Memory B cell (primary cell): ENCODE measurements around the gene ITPK1.

Experiments used
- ATAC-seq: fragments of 150-1000 bp; cut with Tn5 transposase; 2 replicates; pipeline ENCODE4 v1.10.0; 2021; ENCODE audit warnings: low read depth, mild to moderate bottlenecking, moderate library complexity
- DNase-seq, 2 donors: peaks; one replicate each; pipeline ENCODE4 v3.0.0; 2022; ENCODE audit warnings: low spot score in 2 of 2
- H3K27ac Mint-ChIP-seq: one replicate; pipeline ENCODE4 v1.8.0; 2022; ENCODE audit warnings: mild to moderate bottlenecking, moderate library complexity, mixed read lengths
- H3K27me3 Mint-ChIP-seq: one replicate; pipeline ENCODE4 v1.8.0; 2022; ENCODE audit warnings: mixed read lengths
- H3K36me3 Mint-ChIP-seq: one replicate; pipeline ENCODE4 v1.8.0; 2022; ENCODE audit warnings: mild to moderate bottlenecking, mixed read lengths
- H3K4me1 Mint-ChIP-seq: one replicate; pipeline ENCODE4 v1.8.0; 2022; ENCODE audit warnings: mixed read lengths
- H3K4me3 Mint-ChIP-seq: one replicate; pipeline ENCODE4 v1.8.0; 2022; ENCODE audit warnings: mild to moderate bottlenecking, moderate library complexity, mixed read lengths
- H3K9me3 Mint-ChIP-seq: one replicate; pipeline ENCODE4 v1.8.0; 2022; ENCODE audit warnings: mixed read lengths

Gene ITPK1

GRCh38 chr14:93014058-93015023, 101.4 kb downstream of the ITPK1 start:
- H3K9me3 Mint-ChIP-seq, result no peaks in the 10 kb centered on the region
- peaks cover 18% of the 10 kb centered on the region for H3K4me1 Mint-ChIP-seq
- peaks cover 5% of the 10 kb centered on the region for H3K36me3 Mint-ChIP-seq
- ATAC-seq (no peak), DNase-seq (no peak)
- peak overlapping the region; percentile 73 for H3K27ac Mint-ChIP-seq
- H3K4me3 Mint-ChIP-seq, result no peak overlapping the region
- H3K27me3 Mint-ChIP-seq, result no peaks in the 10 kb centered on the region

GRCh38 chr14:93012951-93013719, 102.6 kb downstream of the ITPK1 start:
- ATAC-seq, result no peak
- H3K4me1 Mint-ChIP-seq, result peaks cover 22% of the 10 kb centered on the region
- H3K27me3 Mint-ChIP-seq, result no peaks in the 10 kb centered on the region
- H3K27ac Mint-ChIP-seq, result peak overlapping the region; percentile 73
- peaks cover 7% of the 10 kb centered on the region for H3K36me3 Mint-ChIP-seq
- no peak overlapping the region for H3K4me3 Mint-ChIP-seq
- no peaks in the 10 kb centered on the region for H3K9me3 Mint-ChIP-seq
- no peak for DNase-seq

GRCh38 chr14:93012506-93012905, 103.2 kb downstream of the ITPK1 start:
- Mint-ChIP-seq H3K27ac (no peak overlapping the region), H3K9me3 (no peaks in the 10 kb centered on the region)

GRCh38 chr14:93011650-93012325, 103.9 kb downstream of the ITPK1 start:
- Mint-ChIP-seq H3K4me3 (no peak overlapping the region), H3K27me3 (no peaks in the 10 kb centered on the region), H3K9me3 (no peaks in the 10 kb centered on the region), H3K4me1 (peaks cover 34% of the 10 kb centered on the region), H3K27ac (no peak overlapping the region), H3K36me3 (peaks cover 8% of the 10 kb centered on the region)
- DNase-seq (no peak), ATAC-seq (no peak)

More at GRCh38 chr14:93012506-93012905, 103.2 kb downstream of the ITPK1 start:
- no peaks in the 10 kb centered on the region for H3K27me3 Mint-ChIP-seq
- peaks cover 8% of the 10 kb centered on the region for H3K36me3 Mint-ChIP-seq
- peaks cover 28% of the 10 kb centered on the region for H3K4me1 Mint-ChIP-seq
- ATAC-seq (no peak), DNase-seq (no peak)
- H3K4me3 Mint-ChIP-seq, result no peak overlapping the region

GRCh38 chr14:93011141-93011529, 104.6 kb downstream of the ITPK1 start:
- no peak overlapping the region for H3K27ac Mint-ChIP-seq
- H3K36me3 Mint-ChIP-seq, result peaks cover 8% of the 10 kb centered on the region
- peaks cover 41% of the 10 kb centered on the region for H3K4me1 Mint-ChIP-seq
- H3K4me3 Mint-ChIP-seq, result no peak overlapping the region
- DNase-seq (no peak), ATAC-seq (no peak)
- no peaks in the 10 kb centered on the region for H3K9me3 Mint-ChIP-seq
- no peaks in the 10 kb centered on the region for H3K27me3 Mint-ChIP-seq

GRCh38 chr14:93010522-93011140, 105.1 kb downstream of the ITPK1 start:
- Mint-ChIP-seq H3K36me3 (peaks cover 6% of the 10 kb centered on the region), H3K9me3 (no peaks in the 10 kb centered on the region), H3K27me3 (no peaks in the 10 kb centered on the region), H3K27ac (no peak overlapping the region), H3K4me1 (peaks cover 43% of the 10 kb centered on the region), H3K4me3 (no peak overlapping the region)
- no peak for DNase-seq
- ATAC-seq, result no peak

GRCh38 chr14:93010130-93010499, 105.6 kb downstream of the ITPK1 start:
- DNase-seq (no peak), ATAC-seq (no peak)
- H3K27me3 Mint-ChIP-seq, result no peaks in the 10 kb centered on the region
- no peaks in the 10 kb centered on the region for H3K9me3 Mint-ChIP-seq
- H3K36me3 Mint-ChIP-seq, result peaks cover 6% of the 10 kb centered on the region
- no peak overlapping the region for H3K4me3 Mint-ChIP-seq
- no peak overlapping the region for H3K27ac Mint-ChIP-seq
- H3K4me1 Mint-ChIP-seq, result peaks cover 48% of the 10 kb centered on the region

- H3K9me3 Mint-ChIP-seq, result no peaks in the 10 kb centered on the region
- ATAC-seq (no peak), DNase-seq (no peak)
- H3K27me3 Mint-ChIP-seq, result no peaks in the 10 kb centered on the region
- peaks cover 4% of the 10 kb centered on the region for H3K36me3 Mint-ChIP-seq
- no peak overlapping the region for H3K4me3 Mint-ChIP-seq
- H3K27ac Mint-ChIP-seq, result no peak overlapping the region
- peaks cover 49% of the 10 kb centered on the region for H3K4me1 Mint-ChIP-seq
Observed at GRCh38 chr14:93009471-93010129, 106.1 kb downstream of the ITPK1 start.

GRCh38 chr14:93008381-93008780, 107.3 kb downstream of the ITPK1 start:
- no peak for DNase-seq

GRCh38 chr14:93007225-93007997, 108.3 kb downstream of the ITPK1 start:
- DNase-seq (peak; percentile 28 to 31), ATAC-seq (peak; percentile 95)
- Mint-ChIP-seq H3K36me3 (peaks cover 10% of the 10 kb centered on the region), H3K4me3 (peak overlapping the region; percentile 59), H3K27me3 (no peaks in the 10 kb centered on the region), H3K27ac (peak overlapping the region; percentile 84), H3K4me1 (peaks cover 45% of the 10 kb centered on the region), H3K9me3 (no peaks in the 10 kb centered on the region)

More at GRCh38 chr14:93008381-93008780, 107.3 kb downstream of the ITPK1 start:
- peak overlapping the region; percentile 43 for H3K4me3 Mint-ChIP-seq
- peaks cover 42% of the 10 kb centered on the region for H3K4me1 Mint-ChIP-seq
- H3K9me3 Mint-ChIP-seq, result no peaks in the 10 kb centered on the region
- H3K36me3 Mint-ChIP-seq, result peaks cover 10% of the 10 kb centered on the region
- H3K27me3 Mint-ChIP-seq, result no peaks in the 10 kb centered on the region
- H3K27ac Mint-ChIP-seq, result peak overlapping the region; percentile 84
- no peak for ATAC-seq

- H3K27me3 Mint-ChIP-seq, result no peaks in the 10 kb centered on the region
- H3K9me3 Mint-ChIP-seq, result no peaks in the 10 kb centered on the region
- peak overlapping the region; percentile 84 for H3K27ac Mint-ChIP-seq
- H3K36me3 Mint-ChIP-seq, result peaks cover 10% of the 10 kb centered on the region
- ATAC-seq, result peak; percentile 4
- H3K4me1 Mint-ChIP-seq, result peaks cover 45% of the 10 kb centered on the region
- no peak for DNase-seq
- H3K4me3 Mint-ChIP-seq, result peak overlapping the region; percentile 35
Observed at GRCh38 chr14:93006567-93007051, 109.1 kb downstream of the ITPK1 start.

GRCh38 chr14:93005838-93006237, 109.9 kb downstream of the ITPK1 start:
- Mint-ChIP-seq H3K27ac (peak overlapping the region; percentile 32), H3K27me3 (no peaks in the 10 kb centered on the region), H3K4me3 (peak overlapping the region; percentile 2), H3K4me1 (peaks cover 45% of the 10 kb centered on the region), H3K9me3 (no peaks in the 10 kb centered on the region), H3K36me3 (peaks cover 10% of the 10 kb centered on the region)
- ATAC-seq (no peak), DNase-seq (no peak)
